ENCODE measurements around the gene ODC1.

- no peak for TF ChIP-seq EZH2 (IDR thresholded peaks at IDR 0.05; ENCODE audit: borderline replicate concordance, low read depth, low read length, severe bottlenecking)
- TF ChIP-seq, protein P1, sequence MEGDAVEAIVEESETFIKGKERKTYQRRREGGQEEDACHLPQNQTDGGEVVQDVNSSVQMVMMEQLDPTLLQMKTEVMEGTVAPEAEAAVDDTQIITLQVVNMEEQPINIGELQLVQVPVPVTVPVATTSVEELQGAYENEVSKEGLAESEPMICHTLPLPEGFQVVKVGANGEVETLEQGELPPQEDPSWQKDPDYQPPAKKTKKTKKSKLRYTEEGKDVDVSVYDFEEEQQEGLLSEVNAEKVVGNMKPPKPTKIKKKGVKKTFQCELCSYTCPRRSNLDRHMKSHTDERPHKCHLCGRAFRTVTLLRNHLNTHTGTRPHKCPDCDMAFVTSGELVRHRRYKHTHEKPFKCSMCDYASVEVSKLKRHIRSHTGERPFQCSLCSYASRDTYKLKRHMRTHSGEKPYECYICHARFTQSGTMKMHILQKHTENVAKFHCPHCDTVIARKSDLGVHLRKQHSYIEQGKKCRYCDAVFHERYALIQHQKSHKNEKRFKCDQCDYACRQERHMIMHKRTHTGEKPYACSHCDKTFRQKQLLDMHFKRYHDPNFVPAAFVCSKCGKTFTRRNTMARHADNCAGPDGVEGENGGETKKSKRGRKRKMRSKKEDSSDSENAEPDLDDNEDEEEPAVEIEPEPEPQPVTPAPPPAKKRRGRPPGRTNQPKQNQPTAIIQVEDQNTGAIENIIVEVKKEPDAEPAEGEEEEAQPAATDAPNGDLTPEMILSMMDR (IDR thresholded peaks at IDR 0.05; ENCODE audit: borderline replicate concordance, extremely low read depth, low read length, poor library complexity, severe bottlenecking), result no peak
Observed at GRCh38 chr2:10425699-10426098, 22.4 kb downstream of the ODC1 start.
